ENCODE results near the gene TRIP11.

DNA sequence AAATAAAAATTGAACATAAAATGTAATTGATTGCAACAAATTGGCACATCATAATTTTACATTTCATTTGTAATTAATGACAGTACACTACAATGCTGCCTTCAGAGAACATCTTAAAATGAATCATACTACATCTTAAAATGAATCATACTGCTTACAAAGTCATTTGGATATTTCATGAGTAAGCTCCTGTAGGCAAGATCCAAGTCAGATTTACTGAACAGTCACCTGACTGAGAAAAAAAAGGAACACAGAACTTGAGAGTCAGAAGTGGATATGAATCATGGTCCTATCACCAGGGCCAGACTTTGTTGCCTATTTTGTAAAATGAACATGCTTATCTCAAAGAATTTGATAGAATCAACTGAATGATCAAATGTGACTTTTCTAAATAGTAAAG lies 59.7 kb downstream of the TRIP11 start:
- TF ChIP-seq, protein P1, sequence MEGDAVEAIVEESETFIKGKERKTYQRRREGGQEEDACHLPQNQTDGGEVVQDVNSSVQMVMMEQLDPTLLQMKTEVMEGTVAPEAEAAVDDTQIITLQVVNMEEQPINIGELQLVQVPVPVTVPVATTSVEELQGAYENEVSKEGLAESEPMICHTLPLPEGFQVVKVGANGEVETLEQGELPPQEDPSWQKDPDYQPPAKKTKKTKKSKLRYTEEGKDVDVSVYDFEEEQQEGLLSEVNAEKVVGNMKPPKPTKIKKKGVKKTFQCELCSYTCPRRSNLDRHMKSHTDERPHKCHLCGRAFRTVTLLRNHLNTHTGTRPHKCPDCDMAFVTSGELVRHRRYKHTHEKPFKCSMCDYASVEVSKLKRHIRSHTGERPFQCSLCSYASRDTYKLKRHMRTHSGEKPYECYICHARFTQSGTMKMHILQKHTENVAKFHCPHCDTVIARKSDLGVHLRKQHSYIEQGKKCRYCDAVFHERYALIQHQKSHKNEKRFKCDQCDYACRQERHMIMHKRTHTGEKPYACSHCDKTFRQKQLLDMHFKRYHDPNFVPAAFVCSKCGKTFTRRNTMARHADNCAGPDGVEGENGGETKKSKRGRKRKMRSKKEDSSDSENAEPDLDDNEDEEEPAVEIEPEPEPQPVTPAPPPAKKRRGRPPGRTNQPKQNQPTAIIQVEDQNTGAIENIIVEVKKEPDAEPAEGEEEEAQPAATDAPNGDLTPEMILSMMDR (IDR thresholded peaks at IDR 0.05; ENCODE audit: low read depth, low read length, missing input control): no peak
- TF ChIP-seq EGR1 (IDR thresholded peaks at IDR 0.05; ENCODE audit: low read depth in 2 of 2) (no peak), ATF3 (IDR thresholded peaks at IDR 0.05) (no peak), NR2F2 (IDR thresholded peaks at IDR 0.05) (no peak)

All from liver (tissue), 3 donors.